ENCODE data around the gene SMOC2. TPM values are rescaled to one million over a fixed set of nuclear protein-coding genes. Genes with fewer than 3 reads are reported as not detected.

The SMOC2 gene
- total RNA-seq, 1 experiment from 2014 or later: 0.05 TPM

DNA sequence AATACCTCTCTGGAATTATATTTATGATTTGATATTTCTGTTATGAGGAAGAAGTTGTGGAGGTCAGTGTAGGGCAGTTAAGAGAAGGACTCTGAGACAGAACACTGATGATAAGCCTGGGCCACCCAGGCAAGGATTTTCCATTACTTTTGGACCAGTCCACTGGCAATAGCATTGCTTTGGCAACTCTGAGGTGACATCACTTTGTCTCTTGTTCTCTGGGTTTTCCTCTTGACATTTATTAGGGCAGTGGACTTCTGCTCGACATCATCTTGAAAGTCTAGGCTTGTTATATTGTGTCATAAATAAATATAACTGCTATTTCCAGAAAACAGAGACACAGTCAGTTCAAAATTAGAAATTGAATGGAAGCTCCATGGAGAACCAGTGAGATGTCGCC lies 268.0 kb downstream of the SMOC2 start:
- in situ Hi-C loops (cut with HindIII; ENCODE audit: low pct_unique_long_range_greater_than_20kb, low sequenced_read_pairs): no loop called here
- DNase-seq (ENCODE audit: low read depth, low spot score): no peak

- in situ Hi-C loops (cut with HindIII; ENCODE audit: low pct_unique_long_range_greater_than_20kb, low sequenced_read_pairs): no loop called here
Measured at GRCh38 chr6:168709390-168709789, 268.4 kb downstream of the SMOC2 start.

DNA sequence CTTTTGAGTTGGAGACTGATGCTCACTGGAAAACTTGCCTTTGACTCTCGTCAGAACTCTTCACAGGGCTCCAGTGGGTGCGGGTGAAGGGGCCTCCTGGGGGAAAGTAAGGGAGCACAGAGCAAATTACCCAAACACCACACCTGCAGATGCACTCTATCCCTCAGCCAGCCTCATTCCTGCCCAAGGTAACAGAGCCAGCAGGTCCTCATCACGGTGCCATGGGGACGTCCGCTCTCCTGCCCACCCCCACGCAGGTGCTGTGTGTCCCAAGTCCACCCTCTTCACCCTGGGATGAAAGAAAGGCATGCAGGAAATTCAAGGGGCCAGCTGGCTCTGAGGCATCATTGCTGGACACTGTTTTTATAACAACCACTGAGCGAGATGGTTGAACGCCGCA lies 269.0 kb downstream of the SMOC2 start:
- in situ Hi-C loops (cut with HindIII; ENCODE audit: low pct_unique_long_range_greater_than_20kb, low sequenced_read_pairs): no loop called here
- no peak for DNase-seq (ENCODE audit: low read depth, low spot score)

More at GRCh38 chr6:168709390-168709789, 268.4 kb downstream of the SMOC2 start:
- DNase-seq (ENCODE audit: low read depth, low spot score): no peak

DNA sequence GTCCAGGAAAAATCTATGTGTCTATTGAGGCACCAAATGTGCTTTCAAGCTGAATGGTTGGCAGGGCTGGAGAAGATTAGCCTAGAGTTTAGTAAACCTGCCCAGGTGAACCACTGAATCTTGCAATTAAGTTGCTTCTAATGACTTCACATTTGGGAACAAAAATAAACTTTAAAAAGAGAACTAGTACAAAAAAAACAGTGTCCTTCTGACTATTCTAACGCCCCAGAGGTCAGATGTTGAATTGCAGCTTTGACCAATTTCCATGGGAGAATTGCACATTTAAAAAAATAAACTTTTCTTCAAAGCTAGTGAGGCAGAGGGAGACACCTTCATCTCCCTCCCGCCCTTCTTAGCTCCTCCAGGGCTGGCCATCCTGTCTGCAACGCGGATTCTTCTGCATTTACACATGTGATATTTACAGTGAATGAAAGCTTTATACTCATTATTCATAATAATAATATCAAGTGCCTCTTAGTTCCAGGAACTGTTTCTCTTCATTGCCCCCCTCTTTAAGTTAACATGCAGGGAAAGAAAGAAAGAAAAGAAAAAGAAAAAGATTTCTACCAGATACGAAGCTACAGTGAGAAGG lies 270.2 kb downstream of the SMOC2 start:
- DNase-seq (ENCODE audit: low read depth, low spot score): peak; percentile 26
- in situ Hi-C loops (cut with HindIII; ENCODE audit: low pct_unique_long_range_greater_than_20kb, low sequenced_read_pairs): no loop called here

- in situ Hi-C loops (cut with HindIII; ENCODE audit: low pct_unique_long_range_greater_than_20kb, low sequenced_read_pairs): no loop called here
- no peak for DNase-seq (ENCODE audit: low read depth, low spot score)
Measured at GRCh38 chr6:168711666-168712300, 270.8 kb downstream of the SMOC2 start.

DNA sequence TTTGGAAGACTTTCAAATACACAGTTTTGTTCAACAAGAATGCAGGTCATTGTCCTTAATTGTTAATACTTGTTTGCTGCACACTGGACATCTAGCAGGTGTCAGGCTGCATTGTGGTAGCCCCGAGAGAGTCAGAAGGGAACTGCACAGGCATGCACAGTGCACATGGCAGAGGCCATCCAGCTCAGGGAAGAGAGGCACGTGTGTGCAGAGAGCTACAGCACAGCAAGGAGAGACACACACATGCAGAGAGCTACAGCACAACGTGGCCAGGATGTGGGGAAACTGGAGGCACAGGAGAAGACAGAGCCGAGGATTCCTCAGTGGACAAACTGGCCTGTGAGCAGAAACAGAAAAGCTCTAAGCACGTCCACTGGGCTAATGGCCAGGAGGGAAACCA lies 272.0 kb downstream of the SMOC2 start:
- in situ Hi-C loops (cut with HindIII; ENCODE audit: low pct_unique_long_range_greater_than_20kb, low sequenced_read_pairs): no loop called here
- no peak for DNase-seq (ENCODE audit: low read depth, low spot score)

DNA sequence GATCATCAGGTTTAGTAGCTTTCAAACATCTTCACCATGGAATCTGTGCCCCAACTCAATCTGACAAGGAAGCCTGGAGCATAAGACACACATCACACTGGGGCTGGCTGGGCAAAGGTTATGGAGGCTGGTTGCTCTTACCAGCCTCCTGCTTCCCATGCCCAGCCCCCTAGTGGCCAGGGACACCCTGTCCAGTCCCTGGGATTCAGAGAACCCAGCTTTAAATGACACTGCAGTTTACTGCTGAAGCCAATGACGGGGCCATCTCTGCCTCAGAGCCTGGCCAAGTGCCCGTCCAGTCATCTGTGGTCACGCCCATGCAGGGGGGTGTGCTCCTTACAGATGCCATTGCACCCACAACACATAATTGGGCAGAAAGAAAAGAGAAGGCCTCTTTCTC lies 272.9 kb downstream of the SMOC2 start:
- in situ Hi-C loops (cut with HindIII; ENCODE audit: low pct_unique_long_range_greater_than_20kb, low sequenced_read_pairs): no loop called here
- DNase-seq (ENCODE audit: low read depth, low spot score): peak; percentile 68

GRCh38 chr6:168714547-168715260 lies 273.7 kb downstream of the SMOC2 start:
- DNase-seq (ENCODE audit: low read depth, low spot score): no peak
- in situ Hi-C loops (cut with HindIII; ENCODE audit: low pct_unique_long_range_greater_than_20kb, low sequenced_read_pairs): no loop called here

- DNase-seq (ENCODE audit: low read depth, low spot score): no peak
- in situ Hi-C loops (cut with HindIII; ENCODE audit: low pct_unique_long_range_greater_than_20kb, low sequenced_read_pairs): no loop called here
Measured at GRCh38 chr6:168715643-168716481, 274.9 kb downstream of the SMOC2 start.

- no peak for DNase-seq (ENCODE audit: low read depth, low spot score)
- in situ Hi-C loops (cut with HindIII; ENCODE audit: low pct_unique_long_range_greater_than_20kb, low sequenced_read_pairs): no loop called here
Measured at GRCh38 chr6:168716581-168716980, 275.6 kb downstream of the SMOC2 start.

- no peak for DNase-seq (ENCODE audit: low read depth, low spot score)
- in situ Hi-C loops (cut with HindIII; ENCODE audit: low pct_unique_long_range_greater_than_20kb, low sequenced_read_pairs): no loop called here
Measured at GRCh38 chr6:168717491-168717890, 276.5 kb downstream of the SMOC2 start.

Other genes with a start within 250 kb of the SMOC2 start
- not detected in 2 replicates for gene DACT2, start 121.4 kb upstream of the SMOC2 start, total RNA-seq (2014; rRNA removed; shearing (Covaris generic))

All from SK-MEL-5 (cell line).